IPS DF 4.7 (cell line): Measurements from ENCODE around the gene CACNA1H.

Experiments
- DNase-seq: peaks from one replicate; pipeline ENCODE4 v3.0.0-alpha.2; 2013; ENCODE audit warnings: low spot score; ENCODE audit errors: extremely low read depth

The CACNA1H gene

GRCh38 chr16:1152651-1153259 lies at the start of gene CACNA1H:
TSS of gene CACNA1H (plus strand) at chr16:1153106. CDS start at chr16:1153738, 632 bp downstream.
- no peak for DNase-seq

DNA sequence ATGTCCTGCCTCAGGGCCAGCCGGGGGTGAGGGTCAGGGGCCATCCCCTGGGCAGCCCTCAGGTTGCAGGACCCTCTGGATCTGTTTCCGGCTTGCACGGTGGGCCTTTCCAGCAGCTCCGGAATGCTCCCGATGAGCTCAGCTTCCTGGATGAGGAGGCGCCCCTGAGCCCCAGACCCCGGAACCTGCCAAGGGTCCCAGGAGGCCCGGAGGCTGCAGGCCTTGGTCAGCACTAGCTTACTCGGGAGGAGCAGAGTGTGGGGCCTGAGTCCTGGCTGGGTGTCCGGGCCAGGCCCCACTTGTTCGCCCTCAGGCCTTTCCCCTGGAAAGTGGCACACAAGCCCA lies 49.3 kb upstream of the CACNA1H start:
- no peak for DNase-seq

- no peak for DNase-seq
Measured at GRCh38 chr16:1105888-1106620, 46.9 kb upstream of the CACNA1H start.

DNA sequence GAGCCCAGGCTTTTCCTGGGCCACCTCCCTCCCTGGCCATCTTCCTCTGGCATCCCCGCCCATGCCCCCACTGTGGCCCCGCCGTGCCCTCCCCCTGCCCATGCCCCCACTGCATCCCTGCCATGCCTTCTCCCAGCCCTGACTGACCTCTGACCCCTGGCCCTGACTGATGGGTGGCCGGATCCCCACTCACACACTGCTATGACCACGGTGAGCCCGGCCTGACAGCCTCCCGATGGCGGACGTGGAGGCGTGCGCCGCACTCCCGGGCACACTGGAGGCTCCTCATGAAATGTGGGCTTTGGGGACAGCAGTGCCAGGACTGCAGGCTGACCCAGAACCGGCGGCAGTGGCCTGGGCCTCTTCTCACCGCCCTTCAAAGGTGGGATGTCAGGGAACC lies 46.2 kb upstream of the CACNA1H start:
- no peak for DNase-seq

DNA sequence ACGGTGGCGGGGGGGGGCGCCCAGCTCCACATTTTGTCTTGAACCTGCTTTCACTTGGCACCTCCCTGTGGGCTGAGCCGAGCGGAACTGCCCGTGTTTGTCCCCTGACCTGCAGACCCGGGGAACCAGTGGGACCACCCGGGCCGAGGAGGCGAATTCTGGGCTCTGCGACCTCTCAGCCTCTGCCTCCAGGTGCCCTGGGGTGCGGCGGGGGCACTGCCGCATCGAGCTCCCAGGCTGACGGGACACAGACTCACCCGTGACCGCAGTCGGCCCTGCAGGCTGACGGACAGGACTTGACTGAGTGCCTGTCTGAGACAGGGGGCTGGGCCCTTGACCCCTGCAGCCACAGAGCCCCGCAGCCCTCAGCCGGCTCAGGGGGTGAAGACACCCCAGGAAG lies 45.8 kb upstream of the CACNA1H start:
- no peak for DNase-seq

GRCh38 chr16:1107731-1108130 lies 45.2 kb upstream of the CACNA1H start:
- DNase-seq, result no peak

DNA sequence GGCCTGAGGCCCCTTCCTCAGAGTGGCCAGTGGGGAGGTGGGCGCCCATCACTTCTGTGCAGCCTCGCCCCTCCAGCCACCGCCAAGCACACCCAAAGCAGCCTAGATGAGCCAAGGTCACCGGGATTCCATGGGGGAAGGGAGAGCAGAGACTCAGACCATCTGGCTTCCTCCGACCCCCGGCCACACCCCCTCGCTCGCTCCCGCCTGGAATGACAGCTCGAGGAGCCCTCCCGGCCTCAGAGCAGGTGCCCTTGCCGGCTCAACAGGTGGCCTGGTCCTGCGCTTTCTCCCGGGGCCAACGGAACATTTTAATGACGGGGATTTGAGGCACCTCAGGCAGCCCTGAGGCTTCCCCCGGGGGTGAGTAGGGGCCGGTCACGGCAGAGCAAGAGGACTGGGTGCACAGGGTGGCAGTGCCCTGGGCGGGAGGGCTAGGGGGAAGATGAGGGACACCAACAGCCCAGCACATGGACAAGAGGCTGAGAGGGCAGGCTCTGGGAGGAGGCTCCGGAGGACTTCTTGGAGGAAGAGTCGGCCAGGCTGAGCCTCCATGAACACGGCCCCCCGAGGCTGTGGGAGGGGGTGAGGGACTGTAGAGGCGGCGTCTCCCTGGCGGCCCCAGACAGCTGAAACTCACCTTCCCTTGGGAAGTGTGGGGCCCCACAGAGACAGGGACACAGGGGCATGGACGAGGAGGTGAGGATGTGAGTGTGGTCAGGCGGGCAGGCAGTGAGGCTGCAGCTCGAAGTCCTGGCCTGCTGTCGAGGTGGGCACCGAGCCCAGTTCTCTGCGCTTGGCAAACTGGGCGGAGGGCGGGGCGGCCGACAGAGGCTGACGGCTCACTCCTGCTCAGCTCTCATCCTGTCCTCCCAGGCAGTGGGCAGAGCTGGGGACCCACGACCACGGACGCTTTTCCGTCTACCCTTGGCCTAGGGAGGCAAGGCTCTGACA lies 44.3 kb upstream of the CACNA1H start:
- no peak for DNase-seq

- no peak for DNase-seq
Measured at GRCh38 chr16:1109648-1110047, 43.3 kb upstream of the CACNA1H start.

- DNase-seq, result no peak
Measured at GRCh38 chr16:1112506-1113184, 40.3 kb upstream of the CACNA1H start.

GRCh38 chr16:1113489-1113888 lies 39.4 kb upstream of the CACNA1H start:
- DNase-seq, result no peak

- no peak for DNase-seq
Measured at GRCh38 chr16:1113889-1114526, 38.9 kb upstream of the CACNA1H start.

DNA sequence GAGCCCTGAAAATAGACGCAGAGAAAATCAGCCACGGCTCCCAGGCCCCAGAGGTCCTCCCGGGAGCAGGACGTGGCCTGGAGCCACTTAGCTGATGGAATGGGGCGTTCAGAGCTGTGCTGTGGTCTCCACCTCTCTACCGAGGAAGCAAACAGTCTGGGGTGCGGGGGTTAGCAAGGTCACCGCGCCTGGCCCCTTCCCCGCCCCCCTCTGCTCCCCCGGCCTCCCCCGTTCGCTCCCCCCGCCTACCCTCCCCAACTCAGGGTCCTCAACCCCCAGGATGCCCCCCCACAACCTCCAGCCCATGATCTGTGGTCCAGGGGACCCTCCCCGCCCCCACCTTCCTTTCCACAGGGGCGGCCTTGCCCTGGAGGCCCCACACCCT lies 36.2 kb upstream of the CACNA1H start:
- DNase-seq, result no peak

GRCh38 chr16:1117176-1117900 lies 35.6 kb upstream of the CACNA1H start:
- DNase-seq, result no peak

DNA sequence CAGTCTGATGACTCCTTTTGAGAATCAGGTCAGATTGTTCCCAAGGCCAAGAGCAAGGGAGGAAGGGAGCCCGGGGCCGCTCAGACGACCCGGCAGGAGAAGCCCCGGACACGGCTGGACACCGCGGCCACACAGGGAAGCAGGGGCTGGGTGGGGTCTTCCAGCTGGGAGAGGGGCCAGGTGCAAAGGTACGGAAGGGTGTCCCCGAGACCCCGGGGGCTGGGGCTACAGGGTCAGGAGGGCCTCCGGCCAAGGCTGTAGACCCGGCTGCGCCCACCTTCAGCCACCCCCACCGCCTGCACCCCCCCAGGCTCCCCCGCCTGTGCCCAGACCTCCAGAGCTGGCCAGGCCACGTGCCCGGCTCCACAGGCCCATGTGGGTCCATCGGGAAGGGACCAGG lies 35.0 kb upstream of the CACNA1H start:
- DNase-seq, result no peak

DNA sequence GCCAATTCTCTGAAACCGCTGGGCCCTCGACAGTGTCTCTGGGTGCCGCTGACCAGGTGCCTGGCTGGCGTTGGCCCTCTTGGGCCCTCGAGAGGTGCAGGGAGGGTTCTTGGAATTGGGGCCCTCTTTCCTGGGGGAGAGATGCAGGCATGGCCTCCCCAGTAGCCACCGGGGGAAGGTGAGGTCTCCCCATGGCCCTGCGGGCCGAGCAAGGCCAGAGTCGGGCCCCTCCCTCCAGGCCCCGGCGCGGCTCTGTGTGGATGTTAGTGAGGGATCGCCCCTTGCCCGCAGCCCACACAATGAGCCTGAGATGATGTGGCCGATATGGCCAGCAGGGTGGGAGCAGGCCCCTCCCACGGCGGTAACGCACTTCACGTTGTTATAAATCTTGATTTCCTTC lies 33.8 kb upstream of the CACNA1H start:
- DNase-seq, result no peak

GRCh38 chr16:1119766-1120576 lies 32.9 kb upstream of the CACNA1H start:
- no peak for DNase-seq

- no peak for DNase-seq
Measured at GRCh38 chr16:1120577-1120941, 32.3 kb upstream of the CACNA1H start.

DNA sequence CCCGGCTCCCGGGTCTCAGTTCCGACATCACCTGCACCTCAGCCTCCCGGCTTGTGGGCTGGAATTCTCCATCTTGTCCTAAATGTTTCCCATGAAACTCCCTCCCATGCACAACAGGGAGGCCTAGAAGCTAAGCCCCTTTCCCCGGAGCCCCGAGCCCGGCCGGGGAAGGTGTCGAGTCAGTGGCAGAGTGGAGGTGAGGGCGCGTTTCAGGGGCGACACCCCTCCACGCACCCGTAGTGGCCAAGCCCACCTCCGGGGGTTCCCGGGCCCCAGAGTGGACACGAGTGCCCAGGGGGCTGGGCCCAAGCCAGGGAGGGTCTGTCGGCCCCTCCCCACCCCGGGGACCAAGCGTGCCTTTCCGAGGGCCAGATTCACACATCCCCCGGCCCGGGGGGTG lies 31.9 kb upstream of the CACNA1H start:
- no peak for DNase-seq

DNA sequence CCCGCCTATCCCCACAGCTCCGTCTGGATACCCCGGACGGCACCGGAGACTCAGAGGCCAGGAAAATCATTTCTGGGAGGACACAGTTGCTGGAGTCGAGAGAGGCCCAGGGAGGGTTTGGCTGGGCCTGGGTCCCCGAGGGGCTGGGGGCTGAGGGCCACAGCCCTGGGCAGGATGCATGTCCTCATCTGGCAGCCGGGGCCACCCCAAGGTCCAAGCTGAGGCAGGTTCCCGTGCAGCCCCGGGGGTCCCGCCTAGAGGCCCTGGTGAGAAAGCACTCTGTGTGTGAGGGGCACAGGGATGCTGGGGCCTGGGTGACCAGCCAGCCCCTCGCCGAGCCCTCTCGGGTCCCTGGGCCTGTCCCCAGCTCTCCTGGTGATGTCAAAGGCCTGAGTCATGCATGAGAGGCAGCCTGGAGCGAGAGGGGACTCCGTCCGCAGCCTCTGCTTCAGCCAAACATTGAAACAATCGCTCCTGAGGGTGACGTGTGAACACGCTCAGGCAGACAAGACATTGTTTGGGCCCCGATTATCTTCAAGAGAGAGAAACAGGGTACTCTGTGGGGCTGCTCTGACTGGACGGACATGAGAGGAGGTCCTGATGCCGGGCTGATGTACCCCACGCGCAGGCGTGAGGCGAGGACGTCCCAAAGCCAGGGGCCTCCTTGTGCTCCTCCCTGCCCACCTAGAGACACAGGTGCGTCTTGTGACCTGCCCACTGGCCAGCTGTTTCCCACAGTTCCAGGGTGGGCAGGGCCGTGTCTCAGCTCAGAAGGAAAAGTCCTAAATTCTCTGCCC lies 31.1 kb upstream of the CACNA1H start:
- no peak for DNase-seq
